ENCODE data around the gene EHMT2.
A peak's percentile ranks its signal among the peaks of the same experiment; 100 is the strongest.

Gene EHMT2

DNA sequence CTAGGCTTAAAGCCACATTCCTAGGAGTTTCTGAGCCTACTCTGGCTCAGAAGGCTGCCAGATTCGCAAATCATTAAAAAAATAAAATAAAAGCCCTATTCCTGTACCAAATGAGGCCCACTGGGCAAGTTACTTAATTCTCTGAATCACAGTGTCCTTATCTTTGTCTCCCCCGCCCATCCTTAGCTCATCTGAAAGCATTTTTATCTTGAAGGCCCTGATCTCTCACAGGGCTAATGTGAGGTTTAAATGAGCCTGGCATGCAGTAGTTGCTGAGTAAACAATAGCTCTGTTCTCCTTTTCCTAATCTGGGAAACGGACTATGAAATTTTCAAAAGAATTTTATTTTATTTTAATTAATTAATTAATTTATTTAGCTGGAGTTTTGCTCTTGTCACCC lies 6.5 kb upstream of the EHMT2 start:
- H2BK120ac ChIP-seq (ENCODE audit: insufficient read depth, low read length, poor library complexity): no peak overlapping the region
- H2BK12ac ChIP-seq (ENCODE audit: low read length): no peak overlapping the region
- H2AFZ ChIP-seq (ENCODE audit: insufficient read depth, low read length, poor library complexity): no peak overlapping the region
- no peak overlapping the region for H4K91ac ChIP-seq (ENCODE audit: low read depth, low read length)
- no peak overlapping the region for H3K4ac ChIP-seq (ENCODE audit: low read depth, low read length)
- no CpG with 5 or more reads among the region's 3 CpGs for WGBS (ENCODE audit: extremely low coverage, insufficient coverage, insufficient read length)
- H3K9ac ChIP-seq (ENCODE audit: low read length): no peak overlapping the region
- H3K27me3 ChIP-seq (ENCODE audit: insufficient read depth, low read length): no peaks in the 10 kb centered on the region
- no peak overlapping the region for H3K14ac ChIP-seq (ENCODE audit: low read length)
- no peak overlapping the region for H3K4me3 ChIP-seq (ENCODE audit: low read depth, low read length)
- H3K4me1 ChIP-seq (ENCODE audit: control insufficient read depth in 1 of 2, insufficient read depth in 2 of 2, low read length in 2 of 2): peaks cover 7 to 8% of the 10 kb centered on the region in 2 experiments
- H3K23ac ChIP-seq (ENCODE audit: low read length): no peak overlapping the region
- H3K18ac ChIP-seq (ENCODE audit: low read length): no peak overlapping the region
- H4K8ac ChIP-seq (ENCODE audit: low read depth, low read length): no peak overlapping the region
- no peak overlapping the region for H3K4me2 ChIP-seq (ENCODE audit: low read length)
- no peaks in the 10 kb centered on the region for H3K79me2 ChIP-seq (ENCODE audit: control insufficient read depth, insufficient read depth, low read length, poor library complexity)
- no peak overlapping the region for H2AK5ac ChIP-seq (ENCODE audit: low read length)
- H3K9me3 ChIP-seq (ENCODE audit: insufficient read depth, low read depth, low read length): peaks cover 4% of the 10 kb centered on the region
- H3K36me3 ChIP-seq (ENCODE audit: control insufficient read depth in 1 of 2, insufficient read depth in 2 of 2, low read length in 2 of 2): peaks cover 4 to 5% of the 10 kb centered on the region in 2 experiments
- peaks cover 10% of the 10 kb centered on the region for H3K79me1 ChIP-seq (ENCODE audit: low read length)
- H2BK5ac ChIP-seq (ENCODE audit: low read depth, low read length, poor library complexity): no peak overlapping the region
- DNase-seq: no peak
- H4K12ac ChIP-seq (ENCODE audit: low read depth, low read length): no peak overlapping the region
- H3K27ac ChIP-seq (ENCODE audit: low read depth, low read length): no peak overlapping the region

DNA sequence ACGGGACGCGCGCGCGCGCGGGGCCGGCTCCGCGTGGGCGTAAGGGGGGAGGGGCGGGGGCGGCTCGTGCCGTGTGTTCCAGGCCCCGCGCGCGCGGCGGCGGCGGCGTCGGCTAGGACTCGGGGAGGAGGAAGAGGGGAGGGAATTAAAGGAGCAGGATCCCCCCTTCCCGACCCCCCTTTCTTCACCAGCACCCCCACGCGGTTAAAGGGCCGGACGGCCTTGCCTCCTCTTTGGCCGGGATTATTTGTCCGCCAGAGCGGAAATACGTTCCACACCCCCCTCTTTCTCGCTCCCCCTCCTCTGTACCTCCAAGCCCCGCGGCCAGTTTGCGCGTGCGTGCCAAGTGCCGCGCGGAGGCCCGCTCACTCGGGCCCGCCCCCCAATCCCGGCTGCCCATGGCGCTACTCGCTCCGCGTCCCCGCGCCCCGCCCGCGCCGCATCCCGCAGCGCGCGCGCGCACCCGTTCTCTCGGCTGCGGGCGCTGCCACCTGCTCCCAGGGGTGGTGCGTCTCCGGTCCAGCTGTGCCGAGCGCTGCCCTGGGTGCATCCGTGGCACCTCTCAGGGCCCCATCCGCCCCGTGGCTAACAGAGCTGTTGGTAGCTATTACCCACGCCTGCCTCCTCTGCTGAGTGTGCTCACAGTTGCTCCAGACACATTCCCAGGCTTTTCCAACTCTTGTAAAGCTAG lies 4.6 kb upstream of the EHMT2 start, which contains the start of gene ZBTB12:
Gene ZBTB12 (minus strand): TSS at position 134 of the 691 bp plus-strand sequence. CDS start 781 bp downstream, outside the sequence.
- Histone ChIP-seq H3K18ac (ENCODE audit: low read length) (peak within 1 kb of the TSS; percentile 76), H4K8ac (ENCODE audit: low read depth, low read length) (peak within 1 kb of the TSS; percentile 61), H3K79me1 (ENCODE audit: low read length) (peaks cover 18% of the 10 kb centered on the region), H3K27me3 (ENCODE audit: insufficient read depth, low read length) (no peaks in the 10 kb centered on the region), H3K4me2 (ENCODE audit: low read length) (peak within 1 kb of the TSS; percentile 78), H3K14ac (ENCODE audit: low read length) (peak within 1 kb of the TSS; percentile 81), H2BK5ac (ENCODE audit: low read depth, low read length, poor library complexity) (no peak within 1 kb of the TSS), H3K4me1 (ENCODE audit: control insufficient read depth in 1 of 2, insufficient read depth in 2 of 2, low read length in 2 of 2) (peaks cover 11 to 12% of the 10 kb centered on the region in 2 experiments), H3K4me3 (ENCODE audit: low read depth, low read length) (peak within 1 kb of the TSS; percentile 76), H3K23ac (ENCODE audit: low read length) (no peak within 1 kb of the TSS), H2AK5ac (ENCODE audit: low read length) (peak within 1 kb of the TSS; percentile 83), H3K9ac (ENCODE audit: low read length) (peak within 1 kb of the TSS; percentile 50), H2BK12ac (ENCODE audit: low read length) (no peak within 1 kb of the TSS), H3K9me3 (ENCODE audit: insufficient read depth, low read depth, low read length) (peaks cover 4% of the 10 kb centered on the region), H3K79me2 (ENCODE audit: control insufficient read depth, insufficient read depth, low read length, poor library complexity) (peaks cover 7% of the 10 kb centered on the region), H3K36me3 (ENCODE audit: control insufficient read depth in 1 of 2, insufficient read depth in 2 of 2, low read length in 2 of 2) (peaks cover 4 to 5% of the 10 kb centered on the region in 2 experiments), H4K12ac (ENCODE audit: low read depth, low read length) (peak within 1 kb of the TSS; percentile 63), H3K4ac (ENCODE audit: low read depth, low read length) (peak within 1 kb of the TSS; percentile 65), H2AFZ (ENCODE audit: insufficient read depth, low read length, poor library complexity) (peak within 1 kb of the TSS; percentile 87), H4K91ac (ENCODE audit: low read depth, low read length) (peak within 1 kb of the TSS; percentile 77), H3K27ac (ENCODE audit: low read depth, low read length) (peak within 1 kb of the TSS; percentile 71), H2BK120ac (ENCODE audit: insufficient read depth, low read length, poor library complexity) (peak within 1 kb of the TSS; percentile 5)
- WGBS (ENCODE audit: extremely low coverage, insufficient coverage, insufficient read length): no CpG with 5 or more reads among the region's 77 CpGs
- DNase-seq: peak; percentile 54 to 67

DNA sequence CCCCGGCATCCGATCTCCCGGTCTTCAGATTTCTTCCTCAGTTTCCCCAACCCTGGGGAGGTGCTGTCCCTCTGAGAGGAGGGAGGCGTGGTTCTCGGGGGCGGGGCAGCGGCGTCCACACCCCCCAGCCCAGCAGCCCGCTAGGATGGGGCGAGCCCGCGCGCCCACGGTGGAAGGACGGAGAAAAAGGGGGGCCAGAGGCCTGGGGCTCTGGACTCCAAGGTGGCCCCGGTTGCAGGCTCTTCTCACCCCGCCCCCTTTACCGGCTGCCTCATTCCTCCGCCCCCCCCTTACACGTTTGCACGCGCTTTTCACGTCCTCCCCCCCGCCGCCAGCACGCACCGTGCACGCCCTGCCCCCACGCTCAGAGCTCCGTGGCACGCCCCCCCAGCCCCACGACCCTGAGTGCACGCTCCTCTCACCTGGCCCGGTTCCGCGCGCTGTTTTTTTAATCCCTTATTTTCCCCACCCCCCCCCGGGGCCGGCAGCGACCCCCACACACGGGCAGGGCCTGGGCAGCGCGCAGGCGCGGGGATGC lies 4.0 kb upstream of the EHMT2 start:
- no peak overlapping the region for H3K23ac ChIP-seq (ENCODE audit: low read length)
- H2AFZ ChIP-seq (ENCODE audit: insufficient read depth, low read length, poor library complexity): peak overlapping the region; percentile 59
- H2BK5ac ChIP-seq (ENCODE audit: low read depth, low read length, poor library complexity): no peak overlapping the region
- H4K91ac ChIP-seq (ENCODE audit: low read depth, low read length): peak overlapping the region; percentile 77
- H4K8ac ChIP-seq (ENCODE audit: low read depth, low read length): peak overlapping the region; percentile 51
- H2BK120ac ChIP-seq (ENCODE audit: insufficient read depth, low read length, poor library complexity): peak overlapping the region; percentile 5
- peak overlapping the region; percentile 81 for H3K14ac ChIP-seq (ENCODE audit: low read length)
- peaks cover 20% of the 10 kb centered on the region for H3K79me1 ChIP-seq (ENCODE audit: low read length)
- no peak overlapping the region for H2BK12ac ChIP-seq (ENCODE audit: low read length)
- no peak for DNase-seq
- peak overlapping the region; percentile 65 for H3K4ac ChIP-seq (ENCODE audit: low read depth, low read length)
- H4K12ac ChIP-seq (ENCODE audit: low read depth, low read length): peak overlapping the region; percentile 63
- peak overlapping the region; percentile 50 for H3K9ac ChIP-seq (ENCODE audit: low read length)
- H2AK5ac ChIP-seq (ENCODE audit: low read length): peak overlapping the region; percentile 45
- peaks cover 15% of the 10 kb centered on the region in 2 experiments for H3K4me1 ChIP-seq (ENCODE audit: control insufficient read depth in 1 of 2, insufficient read depth in 2 of 2, low read length in 2 of 2)
- peak overlapping the region; percentile 71 for H3K27ac ChIP-seq (ENCODE audit: low read depth, low read length)
- peaks cover 4% of the 10 kb centered on the region for H3K9me3 ChIP-seq (ENCODE audit: insufficient read depth, low read depth, low read length)
- peak overlapping the region; percentile 76 for H3K4me3 ChIP-seq (ENCODE audit: low read depth, low read length)
- peak overlapping the region; percentile 78 for H3K4me2 ChIP-seq (ENCODE audit: low read length)
- peaks cover 4 to 5% of the 10 kb centered on the region in 2 experiments for H3K36me3 ChIP-seq (ENCODE audit: control insufficient read depth in 1 of 2, insufficient read depth in 2 of 2, low read length in 2 of 2)
- peaks cover 7% of the 10 kb centered on the region for H3K79me2 ChIP-seq (ENCODE audit: control insufficient read depth, insufficient read depth, low read length, poor library complexity)
- no CpG with 5 or more reads among the region's 45 CpGs for WGBS (ENCODE audit: extremely low coverage, insufficient coverage, insufficient read length)
- H3K27me3 ChIP-seq (ENCODE audit: insufficient read depth, low read length): no peaks in the 10 kb centered on the region
- H3K18ac ChIP-seq (ENCODE audit: low read length): peak overlapping the region; percentile 76

DNA sequence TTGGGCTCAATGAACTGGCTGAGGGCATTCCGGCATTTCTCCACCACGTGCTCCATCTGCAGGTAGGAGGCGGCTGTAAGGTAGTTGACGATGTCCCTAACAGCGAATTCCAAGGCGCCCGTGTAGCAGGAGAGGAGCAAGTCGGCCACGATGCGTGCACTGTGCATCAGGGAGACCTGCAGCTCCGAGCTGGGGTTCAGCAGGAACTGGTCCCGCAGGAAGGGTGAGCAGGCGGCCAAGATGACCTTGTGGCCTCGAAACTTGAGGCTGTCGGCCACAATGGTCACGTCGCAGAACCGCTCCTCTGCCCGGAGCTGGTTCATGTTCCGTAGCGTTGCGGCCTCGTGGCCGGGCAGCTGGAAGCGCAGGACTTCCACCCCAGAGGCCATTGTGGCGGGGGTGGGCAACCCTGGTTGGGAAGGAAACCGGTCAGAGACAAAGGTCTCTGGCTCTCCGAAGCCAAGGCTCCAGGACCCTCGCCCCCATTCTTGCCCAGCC lies 3.5 kb upstream of the EHMT2 start:
- peak overlapping the region; percentile 52 for H3K18ac ChIP-seq (ENCODE audit: low read length)
- H3K9ac ChIP-seq (ENCODE audit: low read length): no peak overlapping the region
- H2BK120ac ChIP-seq (ENCODE audit: insufficient read depth, low read length, poor library complexity): peak overlapping the region; percentile 5
- no peak overlapping the region for H2BK12ac ChIP-seq (ENCODE audit: low read length)
- H4K8ac ChIP-seq (ENCODE audit: low read depth, low read length): peak overlapping the region; percentile 61
- H2AFZ ChIP-seq (ENCODE audit: insufficient read depth, low read length, poor library complexity): peak overlapping the region; percentile 59
- no CpG with 5 or more reads among the region's 29 CpGs for WGBS (ENCODE audit: extremely low coverage, insufficient coverage, insufficient read length)
- peak overlapping the region; percentile 18 for H3K27ac ChIP-seq (ENCODE audit: low read depth, low read length)
- peak overlapping the region; percentile 63 for H4K12ac ChIP-seq (ENCODE audit: low read depth, low read length)
- peaks cover 15 to 17% of the 10 kb centered on the region in 2 experiments for H3K4me1 ChIP-seq (ENCODE audit: control insufficient read depth in 1 of 2, insufficient read depth in 2 of 2, low read length in 2 of 2)
- H2BK5ac ChIP-seq (ENCODE audit: low read depth, low read length, poor library complexity): no peak overlapping the region
- peak overlapping the region; percentile 76 for H3K4me3 ChIP-seq (ENCODE audit: low read depth, low read length)
- H3K9me3 ChIP-seq (ENCODE audit: insufficient read depth, low read depth, low read length): peaks cover 4% of the 10 kb centered on the region
- H3K23ac ChIP-seq (ENCODE audit: low read length): no peak overlapping the region
- no peak overlapping the region for H3K4ac ChIP-seq (ENCODE audit: low read depth, low read length)
- H3K79me1 ChIP-seq (ENCODE audit: low read length): peaks cover 20% of the 10 kb centered on the region
- peak; percentile 51 to 69 for DNase-seq
- H2AK5ac ChIP-seq (ENCODE audit: low read length): peak overlapping the region; percentile 83
- no peaks in the 10 kb centered on the region for H3K27me3 ChIP-seq (ENCODE audit: insufficient read depth, low read length)
- H3K4me2 ChIP-seq (ENCODE audit: low read length): peak overlapping the region; percentile 78
- peaks cover 7 to 8% of the 10 kb centered on the region in 2 experiments for H3K36me3 ChIP-seq (ENCODE audit: control insufficient read depth in 1 of 2, insufficient read depth in 2 of 2, low read length in 2 of 2)
- peaks cover 7% of the 10 kb centered on the region for H3K79me2 ChIP-seq (ENCODE audit: control insufficient read depth, insufficient read depth, low read length, poor library complexity)
- peak overlapping the region; percentile 63 for H3K14ac ChIP-seq (ENCODE audit: low read length)
- peak overlapping the region; percentile 77 for H4K91ac ChIP-seq (ENCODE audit: low read depth, low read length)

Measured in trophoblast cell (in vitro differentiated cells and primary cell).